Sciatic nerve (tissue), 2 donors: ENCODE measurements around the gene RBM42. TPM values are rescaled to one million over a fixed set of nuclear protein-coding genes. Genes with fewer than 3 reads are reported as not detected.
"Not testable (repeated sequence)": the region's sequence is repeated elsewhere in the genome, so short reads cannot be mapped to it uniquely, and the experiment has no call there.

Experiments
- ATAC-seq: fragments of 200-7000 bp; cut with Tn5 transposase; one replicate; pipeline ENCODE4 v1.9.1; 2020; ENCODE audit warnings: mild to moderate bottlenecking, moderate library complexity
- DNase-seq: peaks from one replicate; pipeline ENCODE4 v3.0.0-alpha.2; 2020; ENCODE audit warnings: low spot score
- intact Hi-C: fragments of 100-400 bp; cut with DNase I; formaldehyde crosslinking; loops from one replicate; pipeline ENCODE4 v1.14.2; 2022
- total RNA-seq: library from RNA; stranded (reverse); fragmentation: NEBNext Ultra II Directional; extraction: Animal tissue kit (Norgen Biotek cat#: 25700); gene quantifications from one replicate; pipeline ENCODE4 v1.2.1, GENCODE V29; 2021
- donor health status: DM: no; HTN: no; CAD: no.
- donor health status: DM: no; HTN: no; CAD: no.

The RBM42 gene
- total RNA-seq, 1 donor from 2014 or later: 56.7 TPM

DNA sequence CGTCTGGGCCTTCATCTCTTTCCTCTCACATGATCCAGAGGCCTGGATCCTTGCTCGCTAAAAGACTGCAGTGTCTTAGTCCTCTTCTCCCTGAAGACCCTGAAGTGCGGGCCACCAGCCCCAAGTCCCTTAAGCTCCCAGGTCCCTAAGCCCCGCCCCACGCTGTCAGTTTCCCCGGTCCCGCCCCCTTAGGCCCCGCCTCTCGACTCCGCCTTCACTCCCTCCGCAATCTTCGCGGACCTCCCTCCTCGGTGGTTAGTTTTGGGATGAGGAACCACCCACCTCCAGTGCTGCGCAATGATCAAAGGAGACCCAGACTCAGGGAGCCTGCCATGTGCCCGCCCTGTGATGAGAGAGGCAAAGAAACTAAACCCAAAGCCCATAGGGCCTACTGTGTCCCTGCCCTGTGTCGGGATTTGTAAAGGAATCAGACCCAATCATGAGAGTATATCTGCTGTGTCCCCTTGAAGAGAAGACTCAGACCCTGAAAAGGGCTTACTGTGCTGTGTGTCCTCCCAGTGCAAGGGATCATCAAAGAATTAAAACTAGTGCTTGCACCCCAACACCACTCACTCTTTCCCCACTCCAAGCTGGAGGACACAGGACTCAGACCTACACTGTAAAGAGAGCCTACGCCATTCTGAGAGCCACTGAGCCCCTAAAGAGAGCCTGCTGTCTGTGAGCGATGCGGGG lies 16.3 kb downstream of the RBM42 start:
- intact Hi-C loops: no loop called here
- DNase-seq: peak; percentile 95

DNA sequence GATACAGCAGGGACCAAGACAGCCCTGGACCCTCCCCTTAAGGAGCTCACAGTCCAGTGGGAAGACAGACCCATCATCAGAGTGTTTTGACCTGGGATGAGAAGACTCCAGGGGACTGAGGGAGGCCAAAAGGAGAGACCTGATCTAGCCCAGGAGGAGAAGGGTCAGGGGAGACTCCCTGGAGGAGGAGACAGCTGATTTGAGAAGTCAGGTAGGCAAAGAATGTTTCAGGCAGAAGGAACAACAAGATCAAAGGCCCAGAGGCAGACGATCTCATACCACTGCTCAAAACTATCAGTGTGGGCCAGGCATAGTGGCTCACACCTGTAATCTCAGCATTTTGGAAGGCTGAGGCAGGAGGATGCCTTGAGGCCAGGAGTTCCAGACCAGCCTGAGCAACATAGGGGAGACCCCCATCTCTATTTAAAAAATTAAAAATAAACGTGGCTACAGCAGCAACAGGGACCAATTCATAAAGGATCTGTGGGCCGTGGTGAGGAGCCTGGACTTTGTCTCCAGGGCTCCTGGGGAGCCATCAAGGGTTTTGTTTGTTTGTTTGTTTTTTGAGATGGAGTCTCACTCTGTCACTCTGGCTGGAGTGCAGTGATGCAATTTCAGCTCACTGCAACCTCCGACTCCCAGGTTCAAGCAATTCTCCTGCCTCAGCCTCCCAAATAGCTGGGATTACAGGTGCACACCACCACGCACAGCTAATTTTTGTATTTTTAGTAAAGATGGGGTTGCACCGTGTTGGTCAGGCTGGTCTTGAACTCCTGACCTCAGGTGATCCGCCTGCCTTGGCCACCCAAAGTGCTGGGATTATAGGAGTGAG lies 17.1 kb downstream of the RBM42 start:
- intact Hi-C loops: no loop called here
- DNase-seq (no peak), ATAC-seq (no peak)

More for the DNA sequence above, 16.3 kb downstream of the RBM42 start:
- peak; percentile 70 for ATAC-seq

DNA sequence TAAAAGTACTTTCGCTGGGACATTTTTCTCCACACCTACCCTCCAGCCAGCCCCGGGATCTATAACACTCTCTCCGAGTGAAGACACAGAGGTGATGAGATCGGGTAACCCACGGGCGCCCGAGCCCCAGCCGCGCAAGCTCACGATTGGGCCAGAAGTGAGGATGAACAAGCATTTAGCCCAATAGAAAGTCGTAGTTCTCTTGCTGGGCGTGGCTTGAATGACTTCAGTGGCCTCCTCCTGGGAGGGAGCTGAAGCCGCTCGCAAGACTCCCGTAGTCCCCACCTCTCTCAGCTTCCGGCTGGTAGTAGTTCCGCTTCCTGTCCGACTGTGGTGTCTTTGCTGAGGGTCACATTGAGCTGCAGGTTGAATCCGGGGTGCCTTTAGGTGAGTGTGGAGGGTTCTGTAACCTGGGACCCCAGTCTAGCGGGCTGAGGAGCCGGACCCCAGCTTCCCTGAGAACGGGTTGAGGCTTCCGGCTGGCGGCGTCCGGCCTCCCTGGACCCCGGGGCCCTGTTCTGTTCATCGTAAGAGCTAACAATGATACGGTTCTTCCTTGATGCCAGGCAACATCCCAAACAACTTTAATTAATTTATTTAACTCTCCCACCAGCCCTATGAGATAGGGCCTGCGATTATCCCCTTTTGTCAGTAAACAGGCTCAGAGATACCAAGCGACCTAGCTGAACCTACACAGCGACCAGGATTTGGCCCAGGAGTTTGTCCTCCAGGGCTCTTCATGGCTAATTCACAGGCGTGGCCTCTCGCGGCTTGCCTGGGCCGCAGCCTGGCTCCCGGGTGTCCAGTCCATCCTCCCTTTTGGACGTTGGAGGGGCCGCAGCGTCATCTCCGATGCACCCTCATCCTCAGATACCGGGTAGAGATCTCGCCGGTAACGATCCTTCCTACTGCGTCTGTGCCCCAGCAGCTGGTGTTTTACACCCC lies 19.5 kb downstream of the RBM42 start, which contains the start of gene COX6B1:
COX6B1 (plus strand) TSS at position 307 of the 945 bp plus-strand sequence. CDS start 2,921 bp downstream, outside the sequence.
- intact Hi-C loops: no loop called here
- ATAC-seq: peak; percentile 87

DNA sequence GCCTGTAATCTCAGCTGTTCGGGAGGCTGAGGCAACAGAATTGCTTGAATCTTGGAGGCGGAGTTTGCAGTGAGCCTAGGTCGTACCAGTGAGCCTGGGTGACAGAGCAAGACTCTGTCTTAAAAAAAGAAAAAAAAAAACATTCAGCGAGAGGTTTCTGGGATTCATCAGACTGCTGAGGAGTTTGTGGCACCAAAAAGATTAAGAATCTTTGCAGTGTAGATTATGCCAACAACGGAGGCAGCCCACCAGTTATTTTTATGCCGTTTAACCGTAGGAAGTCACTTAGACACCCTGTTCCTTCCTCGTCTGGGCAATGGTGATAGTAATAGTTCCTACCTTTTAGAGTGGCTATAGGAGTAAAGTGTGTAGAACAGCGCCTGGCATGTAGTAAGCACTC lies 21.7 kb downstream of the RBM42 start:
- intact Hi-C loops: no loop called here
- ATAC-seq (no peak), DNase-seq (no peak)

More for the DNA sequence above, 19.5 kb downstream of the RBM42 start, which contains the start of gene COX6B1:
- peak; percentile 93 for DNase-seq

DNA sequence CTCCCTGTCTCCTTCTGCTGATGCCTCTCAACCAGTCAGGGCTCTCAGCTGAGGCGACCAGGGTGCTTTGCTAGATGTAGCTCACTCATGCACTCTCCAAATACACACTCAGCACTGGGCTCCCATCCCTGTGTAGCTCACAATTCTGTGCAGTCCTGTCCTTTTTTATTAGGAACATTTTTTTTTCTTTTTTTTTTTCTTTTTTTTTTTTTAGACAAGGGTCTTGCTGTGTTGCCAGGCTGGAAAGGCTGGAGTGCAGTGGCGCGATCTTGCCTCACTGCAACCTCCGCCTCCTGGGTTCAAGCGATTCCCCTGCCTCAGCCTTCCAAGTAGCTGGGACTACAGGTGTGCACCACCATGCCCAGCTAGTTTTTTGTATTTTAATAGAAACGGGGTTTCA lies 26.0 kb downstream of the RBM42 start:
- ATAC-seq, intact Hi-C loops, DNase-seq: not testable (repeated sequence)

DNA sequence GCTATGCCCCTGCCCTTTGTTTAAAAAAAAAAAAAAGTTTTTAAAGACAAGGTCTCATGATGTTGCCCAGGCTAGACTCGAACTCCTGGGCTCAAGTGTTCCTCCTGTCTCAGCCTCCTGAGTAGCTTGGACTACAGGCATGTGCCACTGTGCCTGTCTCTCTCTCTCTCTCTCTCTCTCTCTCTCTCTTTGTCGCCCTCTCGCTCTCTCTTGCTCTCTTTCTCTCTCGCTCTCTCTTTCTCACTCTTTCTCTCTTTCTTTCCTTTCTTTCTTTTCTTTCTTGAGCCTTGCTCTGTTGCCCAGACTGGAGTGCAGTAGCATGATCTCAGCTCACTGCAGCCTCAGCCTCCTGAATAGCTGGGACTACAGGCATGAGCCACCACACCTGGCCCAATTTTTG lies 26.8 kb downstream of the RBM42 start:
- no peak for ATAC-seq
- intact Hi-C loops: no loop called here
- no peak for DNase-seq

DNA sequence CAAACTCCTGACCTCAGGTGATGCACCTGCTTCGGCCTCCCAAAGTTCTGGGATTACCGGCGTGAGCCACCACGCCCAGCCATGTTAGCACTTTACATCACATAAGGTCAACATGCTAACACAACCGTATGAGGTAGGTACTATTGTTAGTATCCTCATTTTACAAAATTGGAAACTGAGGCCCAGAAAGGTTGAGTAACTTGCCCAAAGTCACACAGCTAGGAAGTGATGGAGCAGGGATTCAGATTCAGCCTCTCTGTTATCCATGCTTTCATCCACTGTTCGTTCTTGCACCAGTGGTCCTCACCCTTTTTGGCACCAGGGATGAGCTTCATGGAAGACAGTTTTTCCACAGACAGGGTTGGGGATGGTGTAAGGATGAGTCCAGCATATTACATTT lies 27.9 kb downstream of the RBM42 start:
- intact Hi-C loops: no loop called here
- ATAC-seq (no peak), DNase-seq (no peak)

DNA sequence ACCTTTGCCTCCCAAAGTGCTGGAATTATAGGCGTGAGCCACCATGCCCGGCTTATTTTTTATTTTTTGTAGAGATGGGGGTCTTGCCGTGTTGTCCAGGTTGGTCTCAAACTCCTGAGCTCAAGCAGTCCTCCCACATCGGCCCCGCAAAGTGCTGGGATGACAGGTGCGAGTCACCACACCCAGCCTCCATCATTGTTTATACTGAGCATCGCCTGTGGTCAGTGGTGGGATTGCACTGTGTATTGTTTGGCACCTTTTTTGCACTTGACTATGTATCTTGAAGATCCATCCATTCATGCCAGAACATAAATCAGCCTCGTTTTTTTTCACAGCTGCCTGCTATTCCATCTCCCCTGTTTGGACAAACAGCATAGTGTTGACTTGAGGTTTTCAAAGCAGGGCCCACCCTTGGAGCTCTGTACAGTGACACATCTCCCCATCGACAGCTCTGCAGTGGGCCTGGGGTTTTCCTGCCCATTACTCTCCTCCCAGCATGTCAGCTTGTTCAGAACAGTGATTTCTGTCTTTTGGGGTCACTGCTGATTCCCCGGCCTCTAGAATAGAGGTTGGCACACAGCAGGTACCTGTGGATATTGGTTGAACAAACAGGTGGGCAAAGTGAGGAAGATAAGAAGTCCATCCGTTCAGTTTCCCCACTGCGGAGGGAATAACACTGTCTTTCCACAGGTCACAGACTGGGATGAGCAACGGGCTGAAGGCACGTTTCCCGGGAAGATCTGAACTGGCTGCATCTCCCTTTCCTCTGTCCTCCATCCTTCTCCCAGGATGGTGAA lies 29.3 kb downstream of the RBM42 start:
- no peak for ATAC-seq
- DNase-seq: no peak
- intact Hi-C loops: no loop called here

DNA sequence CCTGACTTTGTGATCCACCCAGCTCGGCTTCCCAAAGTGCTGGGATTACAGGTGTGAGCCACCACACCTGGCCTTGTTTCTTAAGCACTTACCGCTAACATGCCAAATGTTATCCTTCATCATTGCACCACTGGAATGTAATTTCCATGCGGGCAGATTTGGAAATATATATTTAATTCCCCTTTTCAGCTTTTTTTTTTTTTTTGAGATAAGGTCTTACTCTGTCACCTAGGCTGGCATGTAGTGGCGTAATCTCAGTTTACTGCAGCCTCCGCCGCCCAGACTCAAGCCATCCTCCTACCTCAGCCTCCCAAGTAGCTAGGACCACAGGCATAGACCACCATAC lies 33.1 kb downstream of the RBM42 start:
- DNase-seq: no peak
- no peak for ATAC-seq
- intact Hi-C loops: no loop called here

DNA sequence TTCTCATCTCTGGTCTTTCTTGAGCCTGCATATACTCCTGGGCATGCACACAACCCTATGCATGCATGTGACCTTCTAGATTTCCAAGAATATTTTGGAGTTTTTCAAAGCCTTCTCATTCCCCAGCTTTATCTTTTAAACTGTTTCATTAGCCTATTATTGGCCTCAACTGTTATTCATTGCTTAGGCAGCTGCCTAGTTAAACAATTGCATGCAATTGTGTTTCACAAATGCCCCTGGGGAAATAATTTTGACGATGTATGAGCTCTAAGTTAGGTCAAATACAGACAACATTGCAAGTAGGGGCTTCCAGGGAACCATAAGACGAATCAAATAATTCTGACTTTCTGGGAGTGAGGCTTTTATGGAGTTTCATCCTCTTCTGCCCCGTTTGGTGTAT lies 35.1 kb downstream of the RBM42 start:
- ATAC-seq (no peak), DNase-seq (no peak)
- intact Hi-C loops: no loop called here

DNA sequence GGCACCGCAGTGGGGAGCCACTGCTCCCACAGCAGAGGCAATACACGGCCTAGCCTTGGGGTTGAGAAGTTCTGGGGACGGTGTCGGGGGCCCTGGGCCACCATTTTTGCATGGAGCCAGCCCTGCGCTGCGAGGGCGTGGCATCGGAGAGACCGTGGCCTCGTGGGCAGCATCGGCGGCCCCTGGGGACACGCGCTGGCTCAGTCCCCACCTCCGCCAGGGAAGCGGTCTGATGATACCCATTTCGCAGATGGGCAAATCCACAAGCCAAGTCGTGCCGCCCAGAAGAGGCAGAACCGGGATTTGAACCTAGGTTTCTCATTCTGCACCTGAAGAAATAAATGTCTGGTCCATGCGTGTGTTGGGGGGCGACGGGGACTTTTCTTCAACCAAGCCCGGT lies 36.3 kb downstream of the RBM42 start:
- DNase-seq (no peak), ATAC-seq (no peak)
- intact Hi-C loops: no loop called here

DNA sequence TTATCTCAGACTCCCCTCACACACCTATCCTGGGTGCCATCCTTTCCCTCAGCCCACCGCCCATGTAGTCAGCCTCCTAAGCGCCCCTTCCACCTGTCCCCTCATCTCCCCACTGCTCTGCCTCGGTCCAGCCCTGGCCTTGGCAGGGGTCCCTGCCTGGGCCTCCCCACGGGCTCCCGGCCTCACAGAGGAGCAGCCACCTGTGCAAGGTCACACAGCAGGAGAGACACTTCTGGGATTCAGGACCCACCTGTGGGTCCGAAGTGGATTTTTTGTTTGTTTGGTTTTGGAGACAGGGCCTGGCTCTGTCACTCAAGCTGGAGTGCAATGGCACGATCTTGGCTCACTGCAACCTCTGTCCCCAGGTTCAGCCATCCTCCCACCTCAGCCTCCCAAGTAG lies 36.8 kb downstream of the RBM42 start:
- no peak for DNase-seq

DNA sequence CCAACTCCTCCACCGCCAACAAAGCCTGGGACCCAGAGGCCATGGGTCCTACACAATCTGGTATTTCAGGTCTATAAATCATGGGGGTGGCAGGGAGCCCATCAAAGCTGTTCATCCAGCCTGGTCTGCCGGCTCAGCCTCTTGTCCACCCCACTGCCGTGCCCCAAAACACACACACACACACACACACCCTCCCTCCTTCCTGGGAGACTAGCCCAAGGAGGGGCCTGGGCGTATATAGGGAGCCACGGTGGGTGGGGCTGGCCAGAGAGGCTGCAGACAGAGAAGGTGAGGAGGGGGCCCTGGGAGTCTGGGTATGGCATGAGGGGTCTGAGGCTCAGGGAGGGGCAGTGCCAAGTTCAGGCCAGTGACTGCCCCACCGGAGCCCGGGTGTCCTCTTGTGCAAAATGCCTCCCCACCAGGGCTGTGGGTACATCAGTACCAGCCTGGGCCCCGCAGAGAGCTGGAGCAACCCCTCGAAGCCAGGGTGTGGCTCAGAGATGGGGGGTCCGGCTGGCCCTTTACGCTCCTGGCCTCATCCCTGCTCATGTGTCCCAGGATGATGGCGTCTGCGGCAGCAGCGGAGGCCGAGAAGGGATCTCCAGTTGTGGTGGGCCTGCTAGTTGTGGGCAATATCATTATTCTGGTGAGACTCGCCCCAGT lies 37.5 kb downstream of the RBM42 start, which contains the start of gene UPK1A:
UPK1A (plus strand) TSS at position 267 of the 663 bp plus-strand sequence; CDS start at position 563, 296 bp downstream.
- intact Hi-C loops: no loop called here
- DNase-seq (no peak), ATAC-seq (no peak)

More for the DNA sequence above, 36.8 kb downstream of the RBM42 start:
- ATAC-seq: no peak
- intact Hi-C loops: no loop called here

DNA sequence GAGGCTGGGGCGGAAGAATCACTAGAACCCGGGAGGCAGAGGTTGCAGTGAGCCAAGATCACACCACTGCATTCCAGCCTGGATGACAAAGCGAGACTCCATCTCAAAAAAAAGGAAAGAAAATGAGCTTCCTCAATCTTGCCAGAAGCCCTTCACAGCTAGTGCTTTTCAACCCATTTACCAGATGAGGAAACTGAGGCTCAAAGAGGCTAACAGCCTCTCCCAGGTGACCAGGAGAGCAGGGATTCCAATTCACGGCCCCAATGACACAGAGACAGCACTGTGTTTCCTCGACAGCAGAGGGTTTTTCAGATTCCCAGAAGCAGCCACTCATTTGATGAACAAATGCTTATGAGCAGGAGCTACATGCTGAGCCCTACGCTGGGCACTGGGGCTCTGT lies 40.7 kb downstream of the RBM42 start:
- intact Hi-C loops: no loop called here
- ATAC-seq (no peak), DNase-seq (no peak)

DNA sequence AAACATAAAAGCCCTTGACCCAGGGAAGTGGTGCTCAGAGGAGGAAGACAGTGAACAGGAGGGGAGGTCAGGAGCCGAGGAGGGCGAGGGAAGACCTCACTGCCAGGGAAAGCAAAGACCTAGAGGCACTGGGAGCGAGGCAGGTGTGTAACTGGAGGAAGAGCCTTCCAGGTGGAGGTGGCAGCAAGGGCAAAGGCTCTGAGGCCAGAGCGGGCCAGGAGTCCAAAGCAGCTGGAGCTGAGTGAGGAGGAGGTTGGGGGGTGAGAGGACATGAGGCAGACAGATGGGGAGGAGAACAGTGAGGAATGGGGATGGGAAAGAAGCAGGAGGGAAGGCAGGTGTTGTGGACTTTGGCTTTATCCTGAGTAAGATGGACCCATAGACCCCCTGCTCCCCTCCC lies 41.1 kb downstream of the RBM42 start:
- no peak for ATAC-seq
- intact Hi-C loops: no loop called here
- DNase-seq: no peak

DNA sequence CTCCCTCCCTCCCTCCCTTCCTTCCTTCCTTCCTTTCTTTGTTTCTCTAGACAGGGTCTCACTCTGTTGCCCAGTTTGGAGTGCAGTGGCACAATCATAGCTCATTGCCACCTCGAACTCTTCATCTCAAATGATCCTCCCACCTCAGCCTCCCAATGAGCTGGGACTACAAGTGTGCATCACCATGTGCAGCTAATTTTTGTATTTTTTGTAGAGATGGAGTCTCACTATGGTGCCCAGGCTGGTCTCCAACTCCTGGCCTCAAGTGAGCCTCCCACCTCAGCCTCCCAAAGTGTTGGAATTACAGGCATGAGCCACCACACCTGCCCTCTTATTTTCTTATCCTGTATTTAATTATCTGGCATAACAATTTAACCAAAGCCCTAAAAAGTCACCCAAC lies 41.9 kb downstream of the RBM42 start:
- ATAC-seq (no peak), DNase-seq (no peak)
- intact Hi-C loops: no loop called here

DNA sequence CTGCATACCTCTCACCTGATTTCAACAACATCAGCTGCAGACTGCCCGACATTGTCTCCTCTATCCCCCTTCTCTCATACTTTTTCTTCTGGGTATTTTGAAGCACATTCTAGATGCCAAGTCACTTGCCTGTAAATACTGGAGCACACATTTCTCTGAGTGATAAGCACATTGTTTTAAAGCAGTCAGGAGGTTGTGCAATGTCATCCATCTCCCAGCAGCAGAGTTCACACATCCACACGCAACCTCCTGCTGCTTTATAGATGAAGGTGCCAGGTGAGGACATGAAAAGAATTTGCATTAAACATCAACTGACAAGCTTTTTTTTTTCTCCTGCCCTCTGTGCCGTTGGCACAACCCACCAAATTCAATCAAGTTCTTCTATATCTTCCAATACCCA lies 43.0 kb downstream of the RBM42 start:
- no peak for DNase-seq
- ATAC-seq: no peak
- intact Hi-C loops: no loop called here
